Endothelial cell of umbilical vein (primary cell): Measurements from ENCODE around the gene PKP4.

Experiments
- MYC ChIP-seq: IDR thresholded peaks from one replicate; pipeline ENCODE4 v1.6.1; 2011; ENCODE audit warnings: mild to moderate bottlenecking, low read depth, low read length
- TF ChIP-seq, protein P1 (sequence below), 2 donors: IDR thresholded peaks; 1 replicate in 1 of 2; 2 replicates in 1 of 2; pipeline ENCODE4 v1.5.1; 2011; ENCODE audit warnings: low read length in 2 of 2, mild to moderate bottlenecking in 2 of 2, moderate library complexity in 2 of 2, control low read depth in 1 of 2, inconsistent platforms in 1 of 2, low read depth in 1 of 2; ENCODE audit not compliant: insufficient read depth in 1 of 2; ENCODE audit errors: extremely low read depth in 1 of 2

DNA sequence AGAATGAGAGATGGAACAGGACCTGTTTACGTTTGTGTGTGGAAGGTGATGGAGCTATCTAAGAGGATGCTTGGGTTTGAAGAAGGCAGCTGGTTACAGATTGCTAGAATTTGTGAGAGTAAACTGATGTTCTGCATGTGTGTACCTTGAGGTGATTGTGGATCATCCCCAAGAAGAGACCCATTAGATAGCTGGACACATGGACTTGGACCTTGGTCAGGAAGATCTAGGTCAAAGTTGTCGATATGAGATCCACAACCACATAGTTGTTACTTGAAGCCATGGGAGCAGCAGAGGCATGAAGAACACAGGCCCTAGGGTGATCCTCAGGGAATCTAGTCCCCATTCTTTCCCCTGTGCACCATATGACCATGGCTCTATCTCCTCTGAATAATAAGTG lies 101.0 kb downstream of the PKP4 start:
- TF ChIP-seq, protein P1, sequence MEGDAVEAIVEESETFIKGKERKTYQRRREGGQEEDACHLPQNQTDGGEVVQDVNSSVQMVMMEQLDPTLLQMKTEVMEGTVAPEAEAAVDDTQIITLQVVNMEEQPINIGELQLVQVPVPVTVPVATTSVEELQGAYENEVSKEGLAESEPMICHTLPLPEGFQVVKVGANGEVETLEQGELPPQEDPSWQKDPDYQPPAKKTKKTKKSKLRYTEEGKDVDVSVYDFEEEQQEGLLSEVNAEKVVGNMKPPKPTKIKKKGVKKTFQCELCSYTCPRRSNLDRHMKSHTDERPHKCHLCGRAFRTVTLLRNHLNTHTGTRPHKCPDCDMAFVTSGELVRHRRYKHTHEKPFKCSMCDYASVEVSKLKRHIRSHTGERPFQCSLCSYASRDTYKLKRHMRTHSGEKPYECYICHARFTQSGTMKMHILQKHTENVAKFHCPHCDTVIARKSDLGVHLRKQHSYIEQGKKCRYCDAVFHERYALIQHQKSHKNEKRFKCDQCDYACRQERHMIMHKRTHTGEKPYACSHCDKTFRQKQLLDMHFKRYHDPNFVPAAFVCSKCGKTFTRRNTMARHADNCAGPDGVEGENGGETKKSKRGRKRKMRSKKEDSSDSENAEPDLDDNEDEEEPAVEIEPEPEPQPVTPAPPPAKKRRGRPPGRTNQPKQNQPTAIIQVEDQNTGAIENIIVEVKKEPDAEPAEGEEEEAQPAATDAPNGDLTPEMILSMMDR (IDR thresholded peaks at IDR 0.05; ENCODE audit: extremely low read depth in 1 of 2, insufficient read depth in 1 of 2, low read depth in 1 of 2, low read length in 2 of 2), result no peak
- no peak for TF ChIP-seq MYC
